Vagina (tissue), 2 donors: ENCODE measurements around the gene DDX50. TPM values are rescaled to one million over a fixed set of nuclear protein-coding genes. Genes with fewer than 3 reads are reported as not detected.

Source experiments
- DNase-seq, 2 donors: peaks; one replicate each; pipeline ENCODE4 v3.0.0-alpha.2; 2017; ENCODE audit errors: extremely low spot score in 2 of 2
- H3K27ac ChIP-seq: fragments of 200-600 bp; sonication (generic); one replicate; pipeline ENCODE4 v1.5.1; 2019
- H3K27me3 ChIP-seq: fragments of 200-600 bp; sonication (generic); one replicate; pipeline ENCODE4 v1.5.1; 2019
- H3K36me3 ChIP-seq, 2 donors: fragments of 200-600 bp; sonication (generic); one replicate each; pipeline ENCODE4 v1.5.1; 2017 to 2019
- H3K4me1 ChIP-seq: fragments of 200-600 bp; sonication (generic); one replicate; pipeline ENCODE4 v1.5.1; 2019
- H3K4me3 ChIP-seq, 2 donors: fragments of 200-600 bp; sonication (generic); 1 replicate in 1 of 2; 2 replicates in 1 of 2; pipeline ENCODE4 v1.5.1; 2016 to 2019
- H3K9me3 ChIP-seq: fragments of 200-600 bp; sonication (generic); one replicate; pipeline ENCODE4 v1.5.1; 2019
- POLR2A ChIP-seq, 2 donors: fragments of 450-650 bp; IDR thresholded peaks; one replicate each; pipeline ENCODE4 v1.6.1; 2017; ENCODE audit warnings: antibody characterized with exemption in 2 of 2, mild to moderate bottlenecking in 2 of 2, moderate library complexity in 2 of 2
- POLR2AphosphoS5 ChIP-seq, 2 donors: sonication (generic); formaldehyde crosslinking; IDR thresholded peaks; one replicate each; pipeline ENCODE4 v1.9.0; 2017; ENCODE audit warnings: antibody characterized with exemption in 2 of 2, mild to moderate bottlenecking in 2 of 2, low read depth in 1 of 2; ENCODE audit not compliant: insufficient read depth in 1 of 2
- intact Hi-C: fragments of 100-400 bp; cut with DNase I; formaldehyde crosslinking; loops from one replicate; pipeline ENCODE4 v1.15.1; 2023
- total RNA-seq: library from RNA; depleted of rRNA; stranded (reverse); fragments of >200 nt; gene quantifications from one replicate; pipeline ENCODE4 v1.2.3, GENCODE V29; 2016
- TF ChIP-seq, protein P1 (sequence below), 3 experiments: fragments of 450-650 bp in 2 of 3; fragments of 200-600 bp in 1 of 3; sonication (generic) in 1 of 3; IDR thresholded peaks; one replicate each; pipeline ENCODE4 v1.5.1; 2017 to 2019; ENCODE audit warnings: antibody characterized with exemption in 3 of 3, mild to moderate bottlenecking in 2 of 3, moderate library complexity in 2 of 3

DDX50 gene
- total RNA-seq, 1 donor from 2014 or later, result 28.7 TPM

DNA sequence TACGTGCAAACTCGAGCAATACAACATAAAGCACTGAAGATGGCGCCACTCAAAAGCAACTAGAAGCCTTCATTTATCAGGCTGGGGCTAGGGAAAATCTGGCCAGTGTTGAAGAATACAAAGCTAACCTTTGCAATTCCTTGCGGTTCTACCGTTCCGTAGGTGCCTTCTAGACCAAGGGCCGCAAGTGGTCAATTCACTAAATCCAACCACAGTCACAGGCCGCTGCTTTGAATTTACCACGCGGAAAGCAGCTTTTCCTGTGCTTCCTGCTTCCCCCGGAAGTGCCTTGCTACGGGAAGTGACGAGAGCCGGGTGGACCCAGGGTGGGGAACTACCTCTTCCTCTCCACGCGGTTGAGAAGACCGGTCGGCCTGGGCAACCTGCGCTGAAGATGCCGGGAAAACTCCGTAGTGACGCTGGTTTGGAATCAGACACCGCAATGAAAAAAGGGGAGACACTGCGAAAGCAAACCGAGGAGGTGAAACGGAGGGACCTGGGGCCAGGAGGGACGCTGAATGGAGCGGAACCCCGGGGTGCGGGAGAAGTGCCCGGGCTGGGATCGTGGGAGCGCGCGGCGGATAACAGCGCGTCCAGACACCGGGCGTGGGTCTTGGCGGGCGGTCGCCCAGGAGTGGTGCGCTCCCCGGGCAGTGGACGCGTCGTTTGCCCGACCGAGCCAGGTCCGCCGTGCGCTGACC, 54.9 kb downstream of the DDX50 start, which contains the start of gene DDX21:
Gene DDX21 (plus strand): TSS at position 339 of the 701 bp plus-strand sequence. CDS start 56 bp downstream, at position 395.
- Histone ChIP-seq H3K9me3 (no peaks in the 10 kb centered on the region), H3K36me3 (peaks cover 0 to 13% of the 10 kb centered on the region in 2 donors), H3K4me3 (peak within 1 kb of the TSS; percentile 74 to 85), H3K27ac (peak within 1 kb of the TSS; percentile 70), H3K4me1 (peaks cover 35% of the 10 kb centered on the region), H3K27me3 (no peaks in the 10 kb centered on the region)
- intact Hi-C loops, result no loop called here
- peak; percentile 86 to 92 for TF ChIP-seq POLR2AphosphoS5 (IDR thresholded peaks at IDR 0.05; ENCODE audit: insufficient read depth in 1 of 2, low read depth in 1 of 2)
- TF ChIP-seq POLR2A (IDR thresholded peaks at IDR 0.05), result peak in 1 of 2 donors; percentile 60
- TF ChIP-seq, protein P1, sequence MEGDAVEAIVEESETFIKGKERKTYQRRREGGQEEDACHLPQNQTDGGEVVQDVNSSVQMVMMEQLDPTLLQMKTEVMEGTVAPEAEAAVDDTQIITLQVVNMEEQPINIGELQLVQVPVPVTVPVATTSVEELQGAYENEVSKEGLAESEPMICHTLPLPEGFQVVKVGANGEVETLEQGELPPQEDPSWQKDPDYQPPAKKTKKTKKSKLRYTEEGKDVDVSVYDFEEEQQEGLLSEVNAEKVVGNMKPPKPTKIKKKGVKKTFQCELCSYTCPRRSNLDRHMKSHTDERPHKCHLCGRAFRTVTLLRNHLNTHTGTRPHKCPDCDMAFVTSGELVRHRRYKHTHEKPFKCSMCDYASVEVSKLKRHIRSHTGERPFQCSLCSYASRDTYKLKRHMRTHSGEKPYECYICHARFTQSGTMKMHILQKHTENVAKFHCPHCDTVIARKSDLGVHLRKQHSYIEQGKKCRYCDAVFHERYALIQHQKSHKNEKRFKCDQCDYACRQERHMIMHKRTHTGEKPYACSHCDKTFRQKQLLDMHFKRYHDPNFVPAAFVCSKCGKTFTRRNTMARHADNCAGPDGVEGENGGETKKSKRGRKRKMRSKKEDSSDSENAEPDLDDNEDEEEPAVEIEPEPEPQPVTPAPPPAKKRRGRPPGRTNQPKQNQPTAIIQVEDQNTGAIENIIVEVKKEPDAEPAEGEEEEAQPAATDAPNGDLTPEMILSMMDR (IDR thresholded peaks at IDR 0.05), result peak in 2 of 3 experiments; percentile 41 to 46
- DNase-seq, result peak in 1 of 2 donors; percentile 95

DNA sequence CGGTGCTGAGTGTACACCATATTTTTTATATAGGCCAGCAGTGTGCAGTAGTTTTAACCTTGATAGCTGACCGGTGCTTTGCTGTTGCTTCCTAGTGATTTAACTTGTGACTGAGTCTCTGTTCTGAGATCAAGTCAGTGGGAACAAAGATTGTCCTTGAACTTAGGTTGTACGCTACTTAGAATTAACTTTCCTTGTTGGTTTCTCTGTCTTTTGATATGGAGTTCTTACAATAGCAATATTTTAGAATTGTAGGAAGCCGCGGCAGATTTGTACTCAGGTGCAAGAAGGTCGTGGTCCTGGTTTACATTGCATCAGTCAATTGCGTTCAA, 56.1 kb downstream of the DDX50 start:
- Histone ChIP-seq H3K9me3 (no peaks in the 10 kb centered on the region), H3K36me3 (peaks cover 0 to 24% of the 10 kb centered on the region in 2 donors), H3K27ac (peak overlapping the region; percentile 70), H3K4me1 (peaks cover 35% of the 10 kb centered on the region), H3K4me3 (peak overlapping the region; percentile 74 to 85), H3K27me3 (no peaks in the 10 kb centered on the region)
- DNase-seq, result no peak
- intact Hi-C loops, result no loop called here
- TF ChIP-seq POLR2A (IDR thresholded peaks at IDR 0.05), result no peak
- TF ChIP-seq POLR2AphosphoS5 (IDR thresholded peaks at IDR 0.05; ENCODE audit: insufficient read depth in 1 of 2, low read depth in 1 of 2), result no peak
- TF ChIP-seq, protein P1 (IDR thresholded peaks at IDR 0.05), result no peak

DNA sequence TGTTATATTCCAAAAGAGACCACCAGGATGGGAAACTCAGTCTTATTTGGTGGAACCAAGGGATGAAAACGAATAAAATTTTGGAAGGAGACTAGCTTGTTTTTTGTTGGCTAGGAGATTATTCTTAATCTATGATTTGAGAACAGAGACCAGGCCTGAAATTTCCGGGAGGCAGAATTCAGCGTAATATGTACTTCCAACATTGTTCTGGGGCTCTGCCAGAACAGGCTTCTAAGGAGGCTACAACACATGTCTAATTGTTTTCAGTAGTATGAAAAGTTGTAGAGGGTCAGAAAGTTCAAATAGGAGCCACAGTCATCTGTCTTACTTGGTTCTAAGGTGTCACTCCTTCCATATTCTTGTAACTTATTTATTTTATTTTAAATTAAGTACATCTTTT, 56.5 kb downstream of the DDX50 start:
- no peak for DNase-seq
- H3K36me3 ChIP-seq, result peaks cover 3 to 28% of the 10 kb centered on the region in 2 donors
- H3K4me3 ChIP-seq, result peak overlapping the region in 1 of 2 donors; percentile 74
- TF ChIP-seq POLR2A (IDR thresholded peaks at IDR 0.05) (no peak), POLR2AphosphoS5 (IDR thresholded peaks at IDR 0.05; ENCODE audit: insufficient read depth in 1 of 2, low read depth in 1 of 2) (no peak)
- TF ChIP-seq, protein P1 (IDR thresholded peaks at IDR 0.05), result no peak
- no peaks in the 10 kb centered on the region for H3K9me3 ChIP-seq
- intact Hi-C loops, result no loop called here
- peaks cover 35% of the 10 kb centered on the region for H3K4me1 ChIP-seq
- H3K27me3 ChIP-seq, result no peaks in the 10 kb centered on the region
- no peak overlapping the region for H3K27ac ChIP-seq

DNA sequence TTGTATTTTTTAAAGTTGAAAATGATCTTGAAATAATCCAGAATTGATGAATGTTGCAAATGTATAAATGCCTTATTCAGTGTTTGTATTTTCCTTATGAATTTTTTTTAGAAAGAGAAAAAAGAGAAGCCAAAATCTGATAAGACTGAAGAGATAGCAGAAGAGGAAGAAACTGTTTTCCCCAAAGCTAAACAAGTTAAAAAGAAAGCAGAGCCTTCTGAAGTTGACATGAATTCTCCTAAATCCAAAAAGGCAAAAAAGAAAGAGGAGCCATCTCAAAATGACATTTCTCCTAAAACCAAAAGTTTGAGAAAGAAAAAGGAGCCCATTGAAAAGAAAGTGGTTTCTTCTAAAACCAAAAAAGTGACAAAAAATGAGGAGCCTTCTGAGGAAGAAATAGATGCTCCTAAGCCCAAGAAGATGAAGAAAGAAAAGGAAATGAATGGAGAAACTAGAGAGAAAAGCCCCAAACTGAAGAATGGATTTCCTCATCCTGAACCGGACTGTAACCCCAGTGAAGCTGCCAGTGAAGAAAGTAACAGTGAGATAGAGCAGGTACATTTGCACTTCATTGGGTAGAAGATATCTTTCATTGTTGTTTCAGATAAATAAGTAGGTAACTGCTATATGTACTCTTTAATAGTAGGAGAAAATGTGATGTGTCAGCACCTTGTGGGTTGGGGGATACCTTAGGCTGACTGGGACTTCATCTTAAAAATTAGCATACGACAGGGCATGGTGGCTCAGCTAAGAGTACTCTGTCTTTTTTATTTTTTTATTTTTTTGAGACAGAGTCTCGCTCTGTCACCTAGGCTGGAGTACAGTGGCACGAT, 58.8 kb downstream of the DDX50 start:
- Histone ChIP-seq H3K4me3 (no peak overlapping the region), H3K27me3 (no peaks in the 10 kb centered on the region), H3K36me3 (peaks cover 3 to 46% of the 10 kb centered on the region in 2 donors), H3K9me3 (no peaks in the 10 kb centered on the region), H3K4me1 (peaks cover 33% of the 10 kb centered on the region), H3K27ac (no peak overlapping the region)
- intact Hi-C loops, result no loop called here
- no peak for DNase-seq
- TF ChIP-seq POLR2AphosphoS5 (IDR thresholded peaks at IDR 0.05; ENCODE audit: insufficient read depth in 1 of 2, low read depth in 1 of 2) (no peak), POLR2A (IDR thresholded peaks at IDR 0.05) (no peak)
- TF ChIP-seq, protein P1 (IDR thresholded peaks at IDR 0.05), result no peak
